CD4-positive, alpha-beta T cell (primary cell): ENCODE data around the gene CCT8. TPM values are rescaled to one million over a fixed set of nuclear protein-coding genes. Genes with fewer than 3 reads are reported as not detected.

ENCODE experiments used
- ATAC-seq: fragments of 200-7000 bp; cut with Tn5 transposase; one replicate; pipeline ENCODE4 v1.10.0; 2022; ENCODE audit warnings: mild to moderate bottlenecking; ENCODE audit not compliant: poor library complexity
- CTCF ChIA-PET: fragments of 350-600 bp; sonication (Branson Sonifier 250); formaldehyde crosslinking; loops from one replicate; lab custom pipeline; 2021; ENCODE audit warnings: antibody characterized with exemption, inconsistent platforms; lab: Charles Lee
- POLR2A ChIA-PET: fragments of 350-600 bp; sonication (Branson Sonifier 250); formaldehyde crosslinking; loops from one replicate; lab custom pipeline; 2021; ENCODE audit warnings: antibody characterized with exemption, inconsistent platforms; lab: Charles Lee
- DNase-seq, 14 experiments: peaks; one replicate each; pipeline ENCODE4 v3.0.0-alpha.2; 2013 to 2020; ENCODE audit warnings: mixed read lengths in 2 of 14
- H3K27ac ChIP-seq, 2 donors: one replicate each; pipeline versions ENCODE4 v1.5.1 to v1.7.0; 2013; ENCODE audit warnings: low read length in 2 of 2, low read depth in 1 of 2, mild to moderate bottlenecking in 1 of 2
- H3K27me3 ChIP-seq, 2 experiments: 1 replicate in 1 of 2; 2 replicates in 1 of 2; pipeline versions ENCODE4 v1.6.1 to v1.7.0; 2013; ENCODE audit warnings: low read length in 2 of 2, control low read depth in 1 of 2, mild to moderate bottlenecking in 1 of 2, moderate library complexity in 1 of 2; ENCODE audit not compliant: insufficient read depth in 2 of 2, control insufficient read depth in 1 of 2
- H3K36me3 ChIP-seq: one replicate; pipeline ENCODE4 v1.6.1; 2013; ENCODE audit warnings: low read length, control low read depth; ENCODE audit not compliant: insufficient read depth
- H3K4me1 ChIP-seq: one replicate; pipeline ENCODE4 v1.6.1; 2013; ENCODE audit warnings: low read length, control low read depth; ENCODE audit not compliant: insufficient read depth
- H3K4me3 ChIP-seq: one replicate; pipeline ENCODE4 v1.5.1; 2013; ENCODE audit warnings: mild to moderate bottlenecking, low read length, moderate library complexity
- H3K9me3 ChIP-seq, 2 experiments: 1 replicate in 1 of 2; 2 replicates in 1 of 2; pipeline versions ENCODE4 v1.6.1 to v1.7.0; 2013; ENCODE audit warnings: low read length in 2 of 2, mild to moderate bottlenecking in 2 of 2, control low read depth in 1 of 2, moderate library complexity in 1 of 2; ENCODE audit not compliant: control insufficient read depth in 1 of 2, insufficient read depth in 1 of 2
- H3K27ac Mint-ChIP-seq: one replicate; pipeline ENCODE4 v1.8.0; 2020; ENCODE audit warnings: mixed read lengths
- H3K27me3 Mint-ChIP-seq: one replicate; pipeline ENCODE4 v1.8.0; 2021; ENCODE audit warnings: mixed read lengths
- H3K36me3 Mint-ChIP-seq: one replicate; pipeline ENCODE4 v1.8.0; 2021; ENCODE audit warnings: low read depth, mixed read lengths
- H3K4me1 Mint-ChIP-seq: one replicate; pipeline ENCODE4 v1.8.0; 2021; ENCODE audit warnings: low read depth, mixed read lengths
- H3K4me3 Mint-ChIP-seq: one replicate; pipeline ENCODE4 v1.8.0; 2020; ENCODE audit warnings: mild to moderate bottlenecking, mixed read lengths
- H3K9me3 Mint-ChIP-seq: one replicate; pipeline ENCODE4 v1.8.0; 2020; ENCODE audit warnings: mixed read lengths
- intact Hi-C, 2 experiments: fragments of 100-400 bp; cut with DNase I in 1 of 2; cut with micrococcal nuclease in 1 of 2; formaldehyde crosslinking; loops; one replicate each; pipeline versions ENCODE4 v1.15.1 to v1.9.0; 2023 to 2025; cut with DNase I, micrococcal nuclease
- total RNA-seq, 174 experiments: library from RNA in 2 of 174; stranded (reverse) in 2 of 174; gene quantifications; one replicate each; pipeline ENCODE4 v1.2.3 and lab custom pipeline; 2021 to 2026
- TF ChIP-seq, protein P1 (sequence below): fragments of 200-600 bp; IDR thresholded peaks from one replicate; pipeline ENCODE4 v1.8.0; 2022; ENCODE audit warnings: antibody characterized with exemption, mild to moderate bottlenecking

The CCT8 gene
- total RNA-seq, 2 experiments from 2014 or later, result 121 to 126 TPM

DNA sequence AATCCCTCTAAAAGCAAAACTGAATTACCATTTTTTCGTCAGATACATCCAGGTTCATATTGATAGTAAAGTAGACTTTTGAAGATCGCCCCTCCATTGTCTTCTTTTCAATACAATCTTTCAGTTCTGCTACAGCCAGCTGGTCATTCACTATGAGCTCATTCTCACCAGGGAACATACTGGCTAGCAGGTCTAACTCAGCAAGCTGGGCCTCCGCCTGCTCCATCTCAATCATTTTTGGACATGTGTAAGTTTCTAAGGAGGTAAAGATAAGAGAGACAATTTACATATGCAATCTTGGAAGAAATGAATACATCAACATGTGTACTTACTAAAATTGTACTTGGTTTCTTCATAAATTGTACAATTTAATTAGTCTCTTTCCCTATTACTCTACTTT lies 65.1 kb downstream of the CCT8 start:
- intact Hi-C loops, result no loop called here
- Mint-ChIP-seq H3K27ac (no peak overlapping the region), H3K36me3 (peaks cover 13% of the 10 kb centered on the region), H3K4me3 (no peak overlapping the region), H3K27me3 (no peaks in the 10 kb centered on the region), H3K4me1 (peaks cover 6% of the 10 kb centered on the region), H3K9me3 (no peaks in the 10 kb centered on the region)
- ATAC-seq, result no peak
- Histone ChIP-seq H3K27me3 (no peaks in the 10 kb centered on the region), H3K4me1 (peaks cover 1% of the 10 kb centered on the region), H3K36me3 (peaks cover 7% of the 10 kb centered on the region), H3K4me3 (no peak overlapping the region), H3K27ac (no peak overlapping the region), H3K9me3 (no peaks in the 10 kb centered on the region)
- DNase-seq, result no peak
- ChIA-PET POLR2A (interaction anchor here (1.7 to 2.6 kb wide), 2 partner anchors 11 to 17 kb away, joined by 6 to 7 read pairs; partner anchors contain the start of genes RWDD2B and USP16), CTCF (no interaction called here)
- TF ChIP-seq, protein P1, sequence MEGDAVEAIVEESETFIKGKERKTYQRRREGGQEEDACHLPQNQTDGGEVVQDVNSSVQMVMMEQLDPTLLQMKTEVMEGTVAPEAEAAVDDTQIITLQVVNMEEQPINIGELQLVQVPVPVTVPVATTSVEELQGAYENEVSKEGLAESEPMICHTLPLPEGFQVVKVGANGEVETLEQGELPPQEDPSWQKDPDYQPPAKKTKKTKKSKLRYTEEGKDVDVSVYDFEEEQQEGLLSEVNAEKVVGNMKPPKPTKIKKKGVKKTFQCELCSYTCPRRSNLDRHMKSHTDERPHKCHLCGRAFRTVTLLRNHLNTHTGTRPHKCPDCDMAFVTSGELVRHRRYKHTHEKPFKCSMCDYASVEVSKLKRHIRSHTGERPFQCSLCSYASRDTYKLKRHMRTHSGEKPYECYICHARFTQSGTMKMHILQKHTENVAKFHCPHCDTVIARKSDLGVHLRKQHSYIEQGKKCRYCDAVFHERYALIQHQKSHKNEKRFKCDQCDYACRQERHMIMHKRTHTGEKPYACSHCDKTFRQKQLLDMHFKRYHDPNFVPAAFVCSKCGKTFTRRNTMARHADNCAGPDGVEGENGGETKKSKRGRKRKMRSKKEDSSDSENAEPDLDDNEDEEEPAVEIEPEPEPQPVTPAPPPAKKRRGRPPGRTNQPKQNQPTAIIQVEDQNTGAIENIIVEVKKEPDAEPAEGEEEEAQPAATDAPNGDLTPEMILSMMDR, result no peak

DNA sequence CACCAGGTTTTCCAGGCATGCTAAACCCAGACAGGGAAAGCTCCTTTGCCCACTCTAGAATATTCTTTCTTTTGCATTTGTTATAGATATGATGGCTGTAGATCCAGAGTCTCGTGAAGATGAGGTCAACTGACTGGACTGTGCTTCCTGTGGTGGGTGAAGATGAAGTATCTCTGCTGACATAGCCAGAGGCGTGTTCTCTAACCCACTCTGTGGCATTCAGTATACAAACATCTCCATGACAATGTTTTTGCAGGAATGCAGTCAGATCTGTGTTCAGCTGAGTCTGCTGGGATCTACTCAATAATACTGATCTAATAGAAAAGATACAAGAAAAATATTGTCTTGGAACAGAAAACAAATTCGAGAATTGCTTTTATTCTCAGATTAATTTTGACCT lies 65.6 kb downstream of the CCT8 start:
- intact Hi-C loops, result no loop called here
- H3K27ac Mint-ChIP-seq, result no peak overlapping the region
- H3K9me3 Mint-ChIP-seq, result no peaks in the 10 kb centered on the region

DNA sequence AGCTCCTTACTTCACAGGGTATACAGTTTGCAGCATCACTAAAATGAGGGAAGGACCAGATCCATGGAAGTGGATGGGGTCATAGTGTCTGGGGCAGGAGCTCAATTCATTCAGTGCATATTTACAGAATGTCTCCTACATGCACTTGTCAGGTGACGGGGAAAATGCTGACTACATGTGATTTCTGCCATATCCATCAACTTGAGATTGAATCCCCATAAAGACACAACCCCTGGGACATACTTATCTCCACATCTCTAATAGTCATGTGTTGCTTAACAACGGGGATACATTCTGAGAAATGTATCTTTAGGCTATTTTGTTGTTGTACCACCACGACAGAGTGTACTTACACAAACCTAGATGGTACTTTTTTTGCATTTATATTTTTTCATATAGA lies 66.3 kb downstream of the CCT8 start:
- TF ChIP-seq, protein P1, result no peak
- Histone ChIP-seq H3K4me3 (no peak overlapping the region), H3K36me3 (peaks cover 7% of the 10 kb centered on the region), H3K27ac (no peak overlapping the region), H3K9me3 (no peaks in the 10 kb centered on the region), H3K4me1 (peaks cover 13% of the 10 kb centered on the region), H3K27me3 (no peaks in the 10 kb centered on the region)
- Mint-ChIP-seq H3K27me3 (no peaks in the 10 kb centered on the region), H3K4me3 (no peak overlapping the region), H3K36me3 (peaks cover 19% of the 10 kb centered on the region), H3K4me1 (peaks cover 13% of the 10 kb centered on the region), H3K27ac (peak overlapping the region; percentile 51), H3K9me3 (no peaks in the 10 kb centered on the region)
- ATAC-seq, result no peak
- POLR2A ChIA-PET, result interaction anchor here (7.9 kb wide), 1 partner anchor 17 kb away, joined by 479 read pairs; the partner anchor contains the start of genes RWDD2B and USP16
- CTCF ChIA-PET, result interaction anchor here (1.4 kb wide), 1 partner anchor 19 kb away, joined by 3 read pairs; no protein-coding TSS in a partner anchor
- intact Hi-C loops, result no loop called here
- DNase-seq, result no peak

More for the DNA sequence above, 65.6 kb downstream of the CCT8 start:
- H3K27ac ChIP-seq, result no peak overlapping the region
- DNase-seq (no peak), ATAC-seq (no peak)
- no peaks in the 10 kb centered on the region for H3K27me3 ChIP-seq
- no peak overlapping the region for H3K4me3 ChIP-seq
- TF ChIP-seq, protein P1, result no peak
- Mint-ChIP-seq H3K27me3 (no peaks in the 10 kb centered on the region), H3K36me3 (peaks cover 14% of the 10 kb centered on the region), H3K4me3 (no peak overlapping the region), H3K4me1 (peaks cover 8% of the 10 kb centered on the region)
- H3K36me3 ChIP-seq, result peaks cover 7% of the 10 kb centered on the region
- no peaks in the 10 kb centered on the region for H3K9me3 ChIP-seq
- POLR2A ChIA-PET, result interaction anchor here (1.7 to 2.6 kb wide), 2 partner anchors 11 to 17 kb away, joined by 6 to 7 read pairs; partner anchors contain the start of genes RWDD2B and USP16
- peaks cover 7% of the 10 kb centered on the region for H3K4me1 ChIP-seq
- CTCF ChIA-PET, result no interaction called here

Other genes starting within 250 kb of the CCT8 start
- gene LTN1, start 80.8 kb downstream of the CCT8 start, total RNA-seq, result 10 to 100 TPM; 23.6 to 24.3 TPM
- 1 to 10 TPM; 1.4 TPM for gene RWDD2B, start 54.3 kb downstream of the CCT8 start, total RNA-seq
- 10 to 100 TPM; 79.7 to 81.7 TPM for gene USP16, start 49.0 kb downstream of the CCT8 start, total RNA-seq
- 1 to 10 TPM; 4.6 to 4.7 TPM for gene MAP3K7CL, start 57.0 kb upstream of the CCT8 start, total RNA-seq
- gene BACH1, start 225.3 kb upstream of the CCT8 start, total RNA-seq, result 10 to 100 TPM; 64.4 to 65.9 TPM